NB4 (cell line): ENCODE results near the gene CDKAL1.
A peak's percentile ranks its signal among the peaks of the same experiment; 100 is the strongest.

Experiments
- DNase-seq: peaks from one replicate; pipeline ENCODE4 v3.0.0; 2010; ENCODE audit warnings: low read depth
- H3K4me3 ChIP-seq: one replicate; pipeline ENCODE4 v1.5.1; 2011; ENCODE audit warnings: mild to moderate bottlenecking, low read depth, low read length, moderate library complexity
- CTCF ChIP-seq: IDR thresholded peaks from one replicate; pipeline ENCODE4 v1.5.1; 2012; ENCODE audit warnings: low read depth, low read length
- MYC ChIP-seq: IDR thresholded peaks from 2 replicates; pipeline ENCODE4 v1.6.1; 2011; ENCODE audit warnings: low read depth, low read length
- POLR2A ChIP-seq: IDR thresholded peaks from 2 replicates; pipeline ENCODE4 v1.6.1; 2011; ENCODE audit warnings: mild to moderate bottlenecking; ENCODE audit not compliant: insufficient read length; ENCODE audit errors: extremely low read depth
- TF ChIP-seq, protein P1 (sequence below): IDR thresholded peaks from 2 replicates; pipeline ENCODE4 v1.6.1; 2011; ENCODE audit warnings: low read depth, low read length

Gene CDKAL1

GRCh38 chr6:20532881-20533280 lies 1.4 kb upstream of the CDKAL1 start:
- H3K4me3 ChIP-seq = no peak overlapping the region
- no peak for DNase-seq
- TF ChIP-seq POLR2A (no peak), CTCF (no peak), MYC (no peak)
- TF ChIP-seq, protein P1, sequence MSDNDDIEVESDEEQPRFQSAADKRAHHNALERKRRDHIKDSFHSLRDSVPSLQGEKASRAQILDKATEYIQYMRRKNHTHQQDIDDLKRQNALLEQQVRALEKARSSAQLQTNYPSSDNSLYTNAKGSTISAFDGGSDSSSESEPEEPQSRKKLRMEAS = no peak

DNA sequence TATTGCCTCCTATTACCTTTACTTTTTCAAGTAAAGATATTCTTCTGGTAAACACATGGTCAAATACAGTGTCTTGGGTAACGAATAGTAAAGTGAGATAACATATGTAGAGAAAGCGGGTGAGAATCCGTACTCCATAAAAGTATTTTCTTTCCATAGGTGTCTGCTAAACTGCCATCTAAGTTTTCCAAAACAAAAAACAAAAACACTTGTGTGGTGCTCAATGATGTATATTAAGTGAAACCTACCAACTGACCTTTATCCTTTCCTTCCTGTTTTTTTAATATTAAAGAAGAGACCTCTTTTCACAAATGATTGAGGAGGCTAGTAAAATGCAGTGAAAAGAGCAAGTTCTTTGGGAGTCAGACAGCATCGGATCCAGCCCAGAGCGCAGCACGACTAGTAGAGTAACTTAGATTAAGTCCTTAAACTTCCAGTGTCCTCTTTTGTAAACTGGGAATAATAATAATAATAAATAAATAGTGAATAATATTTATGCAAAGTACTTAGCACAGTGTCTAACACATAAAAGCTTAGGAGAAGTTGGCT lies 437 bp upstream of the CDKAL1 start:
- TF ChIP-seq CTCF = no peak
- TF ChIP-seq, protein P1 = no peak
- no peak for TF ChIP-seq MYC
- TF ChIP-seq POLR2A = no peak
- H3K4me3 ChIP-seq = peak overlapping the region; percentile 67
- DNase-seq = no peak

DNA sequence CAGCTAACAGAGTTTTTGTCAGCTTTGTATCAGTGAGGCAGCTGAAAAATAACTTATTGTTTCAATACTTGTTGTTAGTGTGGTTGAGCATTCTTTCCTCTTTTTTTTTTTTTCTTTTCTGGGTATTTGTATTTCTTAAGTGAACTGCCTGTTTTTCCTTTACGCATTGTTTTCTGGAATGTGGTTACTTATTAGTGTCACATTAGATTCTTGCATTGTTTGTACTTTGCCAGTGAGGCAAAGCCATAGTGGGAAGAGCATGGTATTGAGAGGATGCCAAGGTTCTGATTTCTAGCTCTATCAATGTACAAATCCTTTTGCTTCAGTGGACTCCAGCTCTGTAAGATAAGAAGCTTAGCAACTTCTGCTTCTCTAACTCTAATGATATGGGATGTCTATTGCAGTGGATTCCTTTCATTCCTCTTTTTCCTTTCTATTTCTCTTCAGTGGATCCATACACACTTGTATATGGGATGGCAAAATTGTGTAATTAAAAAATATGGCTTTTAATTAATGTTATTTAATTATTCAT lies 3.9 kb downstream of the CDKAL1 start:
- no peak for DNase-seq
- no peak overlapping the region for H3K4me3 ChIP-seq
- TF ChIP-seq POLR2A (no peak), CTCF (no peak), MYC (no peak)
- TF ChIP-seq, protein P1 = no peak

- TF ChIP-seq CTCF = no peak
- TF ChIP-seq, protein P1 = no peak
- H3K4me3 ChIP-seq = no peak overlapping the region
- no peak for DNase-seq
These were observed 4.7 kb downstream of the CDKAL1 start for GRCh38 chr6:20538907-20539306.

DNA sequence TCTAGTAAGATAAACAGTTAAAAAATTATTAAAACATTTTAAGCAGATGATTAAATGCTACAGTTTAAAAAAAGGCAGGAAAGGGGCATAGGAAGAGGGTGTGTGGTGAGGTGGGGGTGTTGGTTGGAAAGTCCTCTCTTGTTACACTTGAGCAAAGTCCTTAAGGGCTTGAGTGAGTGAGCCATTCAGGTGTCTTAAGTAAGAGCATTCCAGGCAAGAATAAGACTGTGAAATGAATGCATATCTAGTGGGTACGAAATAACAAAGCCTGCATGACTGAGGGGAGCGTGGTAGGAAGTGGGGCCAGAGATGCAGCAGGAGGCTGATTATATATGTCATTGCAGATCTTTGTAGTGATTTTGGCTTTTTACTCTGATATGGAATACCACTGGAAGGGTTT lies 5.1 kb downstream of the CDKAL1 start:
- no peak for DNase-seq
- H3K4me3 ChIP-seq = no peak overlapping the region
- TF ChIP-seq CTCF (no peak), MYC (no peak), POLR2A (no peak)
- TF ChIP-seq, protein P1 = no peak

DNA sequence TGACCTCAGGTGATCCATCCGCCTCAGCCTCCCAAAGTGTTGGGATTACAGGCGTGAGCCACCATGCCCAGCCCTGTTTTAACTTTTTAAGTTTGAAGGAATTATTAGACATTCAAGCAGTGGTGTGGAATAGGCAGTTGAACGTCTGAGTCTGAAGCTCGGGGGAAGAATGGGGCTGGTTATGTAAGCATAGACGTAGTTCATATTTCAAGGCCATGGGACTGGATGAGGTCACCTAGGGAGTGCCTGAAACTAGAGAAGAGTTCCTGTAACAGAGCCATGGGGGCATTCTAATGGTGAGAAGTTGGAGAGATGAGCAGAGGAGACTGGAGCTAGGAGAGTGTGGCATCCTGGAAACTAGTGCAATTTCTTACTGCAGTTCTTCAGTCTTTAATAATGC lies 6.4 kb downstream of the CDKAL1 start:
- no peak overlapping the region for H3K4me3 ChIP-seq
- TF ChIP-seq CTCF (no peak), MYC (no peak), POLR2A (no peak)
- TF ChIP-seq, protein P1 = no peak
- no peak for DNase-seq
